Esophagus squamous epithelium (tissue), 5 donors: ENCODE results near the gene TMEM101. TPM values are rescaled to one million over a fixed set of nuclear protein-coding genes. Genes with fewer than 3 reads are reported as not detected.

Experiments used
- DNase-seq: peaks from one replicate; lab custom pipeline; 2025; lab: John Stamatoyannopoulos, UW
- H3K27ac ChIP-seq, 4 donors: fragments of 200-600 bp; sonication (generic); one replicate each; pipeline ENCODE4 v1.5.1; 2016 to 2019; ENCODE audit warnings: mild to moderate bottlenecking in 1 of 4
- H3K27me3 ChIP-seq, 4 donors: fragments of 200-600 bp; sonication (generic); 1 replicate in 3 of 4; 2 replicates in 1 of 4; pipeline versions ENCODE4 v1.5.1 to v1.6.0; 2017 to 2021; ENCODE audit warnings: antibody characterized with exemption in 1 of 4
- H3K36me3 ChIP-seq, 3 donors: fragments of 200-600 bp; sonication (generic); one replicate each; pipeline ENCODE4 v1.5.1; 2016 to 2019
- H3K4me1 ChIP-seq, 3 donors: fragments of 200-600 bp; sonication (generic); one replicate each; pipeline ENCODE4 v1.5.1; 2017 to 2019
- H3K4me3 ChIP-seq, 4 donors: fragments of 200-600 bp; sonication (generic); 1 replicate in 3 of 4; 2 replicates in 1 of 4; pipeline ENCODE4 v1.5.1; 2016 to 2019; ENCODE audit warnings: mild to moderate bottlenecking in 2 of 4, moderate library complexity in 1 of 4
- H3K9me3 ChIP-seq, 3 donors: fragments of 200-600 bp; sonication (generic); one replicate each; pipeline ENCODE4 v1.5.1; 2016 to 2019
- CTCF ChIP-seq, 6 experiments: fragments of 450-650 bp in 4 of 6; fragments of 200-600 bp in 2 of 6; sonication (generic) in 2 of 6; IDR thresholded peaks; one replicate each; pipeline ENCODE4 v1.5.1; 2016 to 2019; ENCODE audit warnings: antibody characterized with exemption in 6 of 6, mild to moderate bottlenecking in 4 of 6, moderate library complexity in 4 of 6
- POLR2A ChIP-seq, 4 donors: fragments of 450-650 bp; IDR thresholded peaks; one replicate each; pipeline ENCODE4 v1.6.1; 2017; ENCODE audit warnings: antibody characterized with exemption in 4 of 4, mild to moderate bottlenecking in 4 of 4, moderate library complexity in 3 of 4
- WGBS, 2 donors: methylation state at CpG; one replicate each; pipeline ENCODE4 v1.1.5; 2018; 5-methylcytosine and 5-hydroxymethylcytosine counted together
- intact Hi-C: fragments of 100-400 bp; cut with DNase I; formaldehyde crosslinking; loops from one replicate; pipeline ENCODE4 v1.15.0; 2022
- total RNA-seq, 4 donors: library from RNA; depleted of rRNA; stranded (reverse); fragments of >200 nt; gene quantifications; one replicate each; pipeline ENCODE4 v1.1.0, GENCODE V29; 2016
- donor health status: DM: yes; HTN: yes; CAD: no.

TMEM101 gene
- total RNA-seq, 4 donors from 2014 or later, result 20.6 to 40.8 (median 34.1) TPM

- Histone ChIP-seq H3K9me3 (no peaks in the 10 kb centered on the region), H3K27me3 (peaks cover 0 to 90% (median 6%) of the 10 kb centered on the region in 4 donors), H3K4me3 (no peak overlapping the region), H3K27ac (no peak overlapping the region), H3K4me1 (peaks cover 3 to 15% (median 8%) of the 10 kb centered on the region in 3 donors), H3K36me3 (no peaks in the 10 kb centered on the region)
- DNase-seq, result no peak
- WGBS, 2 donors, result 79 to 83% methylated on average over 2 of the region's 2 CpGs
- TF ChIP-seq POLR2A (IDR thresholded peaks at IDR 0.05), result no peak
- TF ChIP-seq CTCF (IDR thresholded peaks at IDR 0.05), result no peak
- intact Hi-C loops, result no loop called here
Measured at GRCh38 chr17:43982171-43982570, 32.6 kb downstream of the TMEM101 start.

GRCh38 chr17:43979671-43980070 lies 35.1 kb downstream of the TMEM101 start:
- Histone ChIP-seq H3K9me3 (no peaks in the 10 kb centered on the region), H3K4me1 (peaks cover 3 to 15% (median 8%) of the 10 kb centered on the region in 3 donors), H3K36me3 (no peaks in the 10 kb centered on the region), H3K27me3 (peaks cover 0 to 79% (median 6%) of the 10 kb centered on the region in 4 donors), H3K27ac (no peak overlapping the region), H3K4me3 (no peak overlapping the region)
- no peak for DNase-seq
- WGBS, 2 donors, result 85 to 89% methylated on average over 4 of the region's 4 CpGs
- intact Hi-C loops, result no loop called here
- TF ChIP-seq CTCF (IDR thresholded peaks at IDR 0.05) (no peak), POLR2A (IDR thresholded peaks at IDR 0.05) (no peak)

GRCh38 chr17:43979011-43979410 lies 35.8 kb downstream of the TMEM101 start:
- no peak for TF ChIP-seq POLR2A (IDR thresholded peaks at IDR 0.05)
- no peak for TF ChIP-seq CTCF (IDR thresholded peaks at IDR 0.05)
- no peak overlapping the region for H3K4me3 ChIP-seq
- H3K27me3 ChIP-seq, result peaks cover 0 to 78% (median 6%) of the 10 kb centered on the region in 4 donors
- 38 to 41% methylated on average over 3 to 6 of the region's 7 CpGs for WGBS, 2 donors
- H3K36me3 ChIP-seq, result no peaks in the 10 kb centered on the region
- no peaks in the 10 kb centered on the region for H3K9me3 ChIP-seq
- intact Hi-C loops, result no loop called here
- no peak overlapping the region for H3K27ac ChIP-seq
- no peak for DNase-seq
- H3K4me1 ChIP-seq, result peaks cover 1 to 9% (median 6%) of the 10 kb centered on the region in 3 donors

GRCh38 chr17:43978078-43978477 lies 36.7 kb downstream of the TMEM101 start:
- no peaks in the 10 kb centered on the region for H3K4me1 ChIP-seq
- 77 to 84% methylated on average over 2 of the region's 2 CpGs for WGBS, 2 donors
- H3K4me3 ChIP-seq, result no peak overlapping the region
- no peaks in the 10 kb centered on the region for H3K36me3 ChIP-seq
- intact Hi-C loops, result no loop called here
- TF ChIP-seq CTCF (IDR thresholded peaks at IDR 0.05) (no peak), POLR2A (IDR thresholded peaks at IDR 0.05) (no peak)
- peaks cover 0 to 78% (median 3%) of the 10 kb centered on the region in 4 donors for H3K27me3 ChIP-seq
- no peaks in the 10 kb centered on the region for H3K9me3 ChIP-seq
- H3K27ac ChIP-seq, result no peak overlapping the region
- DNase-seq, result no peak

GRCh38 chr17:43976963-43977837 lies 37.6 kb downstream of the TMEM101 start:
- WGBS, 2 donors, result 73 to 82% methylated on average over 7 to 8 of the region's 9 CpGs
- TF ChIP-seq CTCF (IDR thresholded peaks at IDR 0.05) (no peak), POLR2A (IDR thresholded peaks at IDR 0.05) (no peak)
- H3K36me3 ChIP-seq, result no peaks in the 10 kb centered on the region
- H3K27me3 ChIP-seq, result peaks cover 0 to 75% (median 0%) of the 10 kb centered on the region in 4 donors
- H3K4me1 ChIP-seq, result no peaks in the 10 kb centered on the region
- no peaks in the 10 kb centered on the region for H3K9me3 ChIP-seq
- intact Hi-C loops, result no loop called here
- no peak for DNase-seq
- H3K4me3 ChIP-seq, result no peak overlapping the region
- H3K27ac ChIP-seq, result no peak overlapping the region
